ENCODE data around the gene PLXDC2.

- TF ChIP-seq NFRKB (IDR thresholded peaks at IDR 0.05) (no peak), FOXK2 (IDR thresholded peaks at IDR 0.05) (no peak), FOXM1 (IDR thresholded peaks at IDR 0.05; ENCODE audit: borderline replicate concordance) (no peak), TARDBP (IDR thresholded peaks at IDR 0.05) (no peak)
Observed at GRCh38 chr10:20105931-20106330, 289.7 kb downstream of the PLXDC2 start.
